ENCODE measurements around the gene POU2AF1.
"Not testable (repeated sequence)": the region's sequence is repeated elsewhere in the genome, so short reads cannot be mapped to it uniquely, and the experiment has no call there.

POU2AF1 gene

DNA sequence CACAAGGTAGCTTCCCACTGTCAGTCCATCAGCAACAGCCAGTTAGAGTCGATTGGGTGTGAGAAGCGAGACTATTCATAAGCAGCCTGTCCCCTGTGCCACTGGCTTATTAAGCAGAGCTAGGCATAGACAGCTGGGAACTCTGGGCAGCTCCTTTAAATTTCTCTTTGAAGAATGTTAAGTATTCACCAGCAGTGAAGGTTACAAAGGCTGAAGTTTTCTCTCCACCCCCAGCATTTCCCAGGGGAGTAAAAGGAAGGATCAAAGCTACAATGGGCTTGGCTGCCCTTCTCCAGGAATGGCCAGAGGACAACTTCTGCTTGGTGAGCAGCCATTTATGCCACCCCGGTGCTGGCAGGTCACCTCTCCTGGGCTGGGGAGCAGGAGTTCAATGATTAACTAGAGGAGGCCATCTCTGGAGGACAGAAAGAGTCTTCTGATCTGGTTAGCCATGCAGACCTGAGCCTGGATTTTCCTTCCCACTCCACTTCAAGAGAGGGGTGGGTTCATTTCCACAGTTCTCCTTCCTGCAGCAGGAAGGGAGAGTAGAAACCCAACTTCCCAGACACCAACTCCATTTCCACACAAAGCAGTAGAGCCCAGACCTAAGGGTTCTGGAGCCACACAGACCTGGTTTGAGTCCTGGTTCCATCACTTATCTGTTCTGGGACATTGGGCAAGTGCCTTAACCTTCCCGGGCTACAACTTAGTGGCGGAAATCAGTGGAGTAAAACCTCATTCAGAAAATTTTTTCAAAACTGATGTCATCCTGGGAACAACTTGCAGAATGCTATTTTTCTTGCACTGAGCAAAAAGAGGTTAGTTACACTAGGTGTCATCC is 58.1 kb downstream of the POU2AF1 start:
- no peak overlapping the region for H3K9ac ChIP-seq (ENCODE audit: low read depth, low read length)
- no peak overlapping the region for H3K4me3 ChIP-seq (ENCODE audit: low read length)
- no peaks in the 10 kb centered on the region for H3K36me3 ChIP-seq (ENCODE audit: insufficient read depth, low read length)
- no peak overlapping the region for H3K4me2 ChIP-seq (ENCODE audit: low read length)
- H3K27me3 ChIP-seq (ENCODE audit: control insufficient read depth, insufficient read depth, low read length): peaks cover 66% of the 10 kb centered on the region
- no peaks in the 10 kb centered on the region for H3K4me1 ChIP-seq (ENCODE audit: control insufficient read depth, insufficient read depth, low read length)
- no peaks in the 10 kb centered on the region for H3K9me3 ChIP-seq (replicated peaks; ENCODE audit: low read length)

DNA sequence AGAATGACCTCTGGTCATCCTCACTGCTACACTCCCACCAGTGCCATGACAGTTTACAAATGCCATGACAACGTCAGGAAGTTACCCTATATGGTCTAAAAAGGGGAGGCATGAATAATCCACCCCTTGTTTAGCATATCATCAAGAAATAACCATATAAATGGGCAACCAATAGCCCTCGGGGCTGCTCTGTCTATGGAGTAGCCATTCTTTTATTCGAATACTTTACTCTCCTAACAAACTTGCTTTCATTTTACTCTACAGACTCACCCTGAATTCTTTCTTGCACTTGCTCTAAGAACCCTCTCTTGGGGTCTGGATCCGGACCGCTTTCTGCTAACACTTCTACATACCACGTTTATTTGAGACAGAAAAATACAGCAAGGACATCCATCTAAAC is 58.9 kb downstream of the POU2AF1 start:
- not testable (repeated sequence) for H3K9ac ChIP-seq (ENCODE audit: low read depth, low read length); H3K4me3 ChIP-seq (ENCODE audit: low read length); H3K36me3 ChIP-seq (ENCODE audit: insufficient read depth, low read length); H3K4me1 ChIP-seq (ENCODE audit: control insufficient read depth, insufficient read depth, low read length); H3K4me2 ChIP-seq (ENCODE audit: low read length); H3K9me3 ChIP-seq (replicated peaks; ENCODE audit: low read length)
- H3K27me3 ChIP-seq (ENCODE audit: control insufficient read depth, insufficient read depth, low read length): peaks cover 64% of the 10 kb centered on the region

- H3K27me3 ChIP-seq (ENCODE audit: control insufficient read depth, insufficient read depth, low read length): peaks cover 57% of the 10 kb centered on the region
- no peak overlapping the region for H3K4me3 ChIP-seq (ENCODE audit: low read length)
- H3K9ac ChIP-seq (ENCODE audit: low read depth, low read length): no peak overlapping the region
- no peak overlapping the region for H3K4me2 ChIP-seq (ENCODE audit: low read length)
- H3K9me3 ChIP-seq (replicated peaks; ENCODE audit: low read length): no peaks in the 10 kb centered on the region
- no peaks in the 10 kb centered on the region for H3K36me3 ChIP-seq (ENCODE audit: insufficient read depth, low read length)
- H3K4me1 ChIP-seq (ENCODE audit: control insufficient read depth, insufficient read depth, low read length): no peaks in the 10 kb centered on the region
Measured at GRCh38 chr11:111319296-111319695, 59.8 kb downstream of the POU2AF1 start.

DNA sequence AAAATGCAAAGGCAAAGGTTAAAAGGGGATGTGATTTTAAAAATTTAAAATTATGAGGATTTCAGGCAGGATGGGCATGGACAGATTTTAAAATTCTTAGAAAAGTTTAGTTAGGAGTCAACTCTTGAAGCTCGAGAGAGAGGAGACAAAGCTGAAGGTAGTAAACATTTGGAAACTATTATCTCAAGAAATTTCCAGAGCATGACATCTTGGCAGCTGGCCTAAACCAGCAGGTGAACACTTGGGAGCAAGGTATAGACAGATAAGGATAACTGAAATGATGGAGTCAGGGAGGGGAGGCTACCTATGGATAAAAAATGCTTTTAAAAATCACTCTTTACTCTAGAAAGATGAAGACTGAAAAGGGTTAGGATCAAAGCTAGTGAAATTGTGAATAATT is 67.0 kb downstream of the POU2AF1 start:
- no peaks in the 10 kb centered on the region for H3K9me3 ChIP-seq (replicated peaks; ENCODE audit: low read length)
- peaks cover 44% of the 10 kb centered on the region for H3K27me3 ChIP-seq (ENCODE audit: control insufficient read depth, insufficient read depth, low read length)
- H3K36me3 ChIP-seq (ENCODE audit: insufficient read depth, low read length): no peaks in the 10 kb centered on the region
- H3K4me2 ChIP-seq (ENCODE audit: low read length): no peak overlapping the region
- H3K4me1 ChIP-seq (ENCODE audit: control insufficient read depth, insufficient read depth, low read length): no peaks in the 10 kb centered on the region
- no peak overlapping the region for H3K9ac ChIP-seq (ENCODE audit: low read depth, low read length)
- H3K4me3 ChIP-seq (ENCODE audit: low read length): no peak overlapping the region

- Histone ChIP-seq H3K9ac (ENCODE audit: low read depth, low read length) (no peak overlapping the region), H3K4me1 (ENCODE audit: control insufficient read depth, insufficient read depth, low read length) (no peaks in the 10 kb centered on the region), H3K27me3 (ENCODE audit: control insufficient read depth, insufficient read depth, low read length) (peaks cover 58% of the 10 kb centered on the region), H3K36me3 (ENCODE audit: insufficient read depth, low read length) (no peaks in the 10 kb centered on the region), H3K9me3 (replicated peaks; ENCODE audit: low read length) (no peaks in the 10 kb centered on the region), H3K4me2 (ENCODE audit: low read length) (no peak overlapping the region), H3K4me3 (ENCODE audit: low read length) (no peak overlapping the region)
Measured at GRCh38 chr11:111310723-111311122, 68.4 kb downstream of the POU2AF1 start.

GRCh38 chr11:111310088-111310487 is 69.0 kb downstream of the POU2AF1 start:
- Histone ChIP-seq H3K9me3 (replicated peaks; ENCODE audit: low read length) (no peaks in the 10 kb centered on the region), H3K4me2 (ENCODE audit: low read length) (no peak overlapping the region), H3K4me3 (ENCODE audit: low read length) (no peak overlapping the region), H3K4me1 (ENCODE audit: control insufficient read depth, insufficient read depth, low read length) (no peaks in the 10 kb centered on the region), H3K36me3 (ENCODE audit: insufficient read depth, low read length) (no peaks in the 10 kb centered on the region), H3K9ac (ENCODE audit: low read depth, low read length) (no peak overlapping the region), H3K27me3 (ENCODE audit: control insufficient read depth, insufficient read depth, low read length) (peaks cover 59% of the 10 kb centered on the region)

- Histone ChIP-seq H3K36me3 (ENCODE audit: insufficient read depth, low read length) (no peaks in the 10 kb centered on the region), H3K4me1 (ENCODE audit: control insufficient read depth, insufficient read depth, low read length) (no peaks in the 10 kb centered on the region), H3K4me2 (ENCODE audit: low read length) (no peak overlapping the region), H3K9me3 (replicated peaks; ENCODE audit: low read length) (no peaks in the 10 kb centered on the region), H3K4me3 (ENCODE audit: low read length) (no peak overlapping the region), H3K9ac (ENCODE audit: low read depth, low read length) (no peak overlapping the region), H3K27me3 (ENCODE audit: control insufficient read depth, insufficient read depth, low read length) (peaks cover 63% of the 10 kb centered on the region)
Measured at GRCh38 chr11:111309215-111309915, 69.7 kb downstream of the POU2AF1 start.

DNA sequence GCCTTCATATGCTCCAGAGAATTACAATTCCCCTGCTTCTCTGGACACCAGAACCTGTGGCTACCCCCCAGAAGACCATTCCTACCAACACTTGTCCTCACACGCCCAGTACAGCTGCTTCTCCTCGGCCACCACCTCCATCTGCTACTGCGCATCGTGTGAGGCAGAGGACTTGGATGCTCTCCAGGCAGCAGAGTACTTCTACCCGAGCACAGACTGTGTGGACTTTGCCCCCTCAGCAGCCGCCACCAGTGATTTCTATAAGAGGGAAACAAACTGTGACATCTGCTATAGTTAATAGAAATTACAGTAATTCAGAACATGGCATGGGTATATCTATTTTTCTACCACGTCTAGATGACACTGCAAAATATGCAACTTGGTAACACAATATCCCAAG is 70.9 kb downstream of the POU2AF1 start:
- H3K4me3 ChIP-seq (ENCODE audit: low read length): no peak overlapping the region

DNA sequence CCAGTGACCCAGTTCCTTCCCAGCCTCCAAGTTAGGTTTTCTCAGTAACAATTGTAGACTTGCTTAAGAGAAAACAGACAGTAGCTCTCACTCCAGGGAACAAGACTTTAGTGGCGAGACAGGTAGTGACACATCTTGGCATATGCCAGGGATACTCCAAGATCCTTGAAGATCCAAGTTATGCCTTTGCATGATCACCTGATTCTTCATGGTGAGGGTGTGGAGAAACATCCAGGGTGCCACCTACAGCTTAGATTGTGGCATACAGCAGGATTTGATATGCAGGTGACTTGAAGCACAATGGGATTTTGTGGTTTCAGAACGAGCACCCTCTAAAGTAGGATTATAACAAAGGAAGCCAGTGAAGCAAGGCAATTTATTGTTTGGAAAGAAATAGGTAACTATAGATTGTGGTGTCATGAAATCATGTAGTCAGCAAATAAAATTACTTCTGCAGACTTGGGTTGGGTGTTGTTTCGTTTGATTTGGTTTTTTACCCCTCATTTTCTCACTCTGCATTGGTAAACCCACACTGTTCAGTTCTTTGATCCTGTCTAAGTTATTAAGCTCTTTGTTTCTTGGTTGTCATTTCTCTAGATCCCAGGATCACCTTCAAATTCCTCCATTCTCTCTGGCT is 71.5 kb downstream of the POU2AF1 start:
- no peak overlapping the region for H3K4me3 ChIP-seq (ENCODE audit: low read length)
- H3K9me3 ChIP-seq (replicated peaks; ENCODE audit: low read length): no peaks in the 10 kb centered on the region
- H3K9ac ChIP-seq (ENCODE audit: low read depth, low read length): no peak overlapping the region
- H3K4me2 ChIP-seq (ENCODE audit: low read length): no peak overlapping the region
- H3K27me3 ChIP-seq (ENCODE audit: control insufficient read depth, insufficient read depth, low read length): peaks cover 71% of the 10 kb centered on the region
- H3K4me1 ChIP-seq (ENCODE audit: control insufficient read depth, insufficient read depth, low read length): no peaks in the 10 kb centered on the region
- no peaks in the 10 kb centered on the region for H3K36me3 ChIP-seq (ENCODE audit: insufficient read depth, low read length)

More for the DNA sequence above, 70.9 kb downstream of the POU2AF1 start:
- H3K36me3 ChIP-seq (ENCODE audit: insufficient read depth, low read length): no peaks in the 10 kb centered on the region
- peaks cover 68% of the 10 kb centered on the region for H3K27me3 ChIP-seq (ENCODE audit: control insufficient read depth, insufficient read depth, low read length)
- no peaks in the 10 kb centered on the region for H3K9me3 ChIP-seq (replicated peaks; ENCODE audit: low read length)
- H3K4me2 ChIP-seq (ENCODE audit: low read length): no peak overlapping the region
- no peaks in the 10 kb centered on the region for H3K4me1 ChIP-seq (ENCODE audit: control insufficient read depth, insufficient read depth, low read length)
- H3K9ac ChIP-seq (ENCODE audit: low read depth, low read length): no peak overlapping the region

DNA sequence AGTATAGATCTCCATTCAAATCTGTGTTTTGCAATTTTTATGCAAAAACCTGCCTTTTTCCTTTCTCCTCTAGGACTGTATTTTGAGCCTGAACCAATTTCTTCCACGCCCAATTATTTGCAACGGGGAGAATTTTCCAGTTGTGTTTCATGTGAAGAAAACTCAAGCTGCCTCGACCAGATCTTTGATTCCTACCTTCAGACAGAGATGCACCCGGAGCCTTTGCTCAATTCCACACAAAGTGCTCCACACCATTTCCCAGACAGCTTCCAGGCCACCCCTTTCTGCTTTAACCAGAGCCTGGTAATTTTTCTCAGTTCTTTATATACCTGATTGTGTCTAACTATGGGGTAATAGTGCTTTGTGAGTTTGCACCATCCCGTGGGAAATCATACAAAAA is 72.8 kb downstream of the POU2AF1 start:
- peaks cover 79% of the 10 kb centered on the region for H3K27me3 ChIP-seq (ENCODE audit: control insufficient read depth, insufficient read depth, low read length)
- no peak overlapping the region for H3K4me3 ChIP-seq (ENCODE audit: low read length)
- H3K36me3 ChIP-seq (ENCODE audit: insufficient read depth, low read length): no peaks in the 10 kb centered on the region

GRCh38 chr11:111305876-111306275 is 73.2 kb downstream of the POU2AF1 start:
- H3K9ac ChIP-seq (ENCODE audit: low read depth, low read length): no peak overlapping the region
- H3K4me2 ChIP-seq (ENCODE audit: low read length): no peak overlapping the region
- H3K36me3 ChIP-seq (ENCODE audit: insufficient read depth, low read length): no peaks in the 10 kb centered on the region
- H3K9me3 ChIP-seq (replicated peaks; ENCODE audit: low read length): no peaks in the 10 kb centered on the region
- peaks cover 83% of the 10 kb centered on the region for H3K27me3 ChIP-seq (ENCODE audit: control insufficient read depth, insufficient read depth, low read length)
- H3K4me3 ChIP-seq (ENCODE audit: low read length): no peak overlapping the region
- H3K4me1 ChIP-seq (ENCODE audit: control insufficient read depth, insufficient read depth, low read length): no peaks in the 10 kb centered on the region

More for the DNA sequence above, 72.8 kb downstream of the POU2AF1 start:
- no peaks in the 10 kb centered on the region for H3K4me1 ChIP-seq (ENCODE audit: control insufficient read depth, insufficient read depth, low read length)
- no peaks in the 10 kb centered on the region for H3K9me3 ChIP-seq (replicated peaks; ENCODE audit: low read length)
- no peak overlapping the region for H3K9ac ChIP-seq (ENCODE audit: low read depth, low read length)
- no peak overlapping the region for H3K4me2 ChIP-seq (ENCODE audit: low read length)
